GM12865 (cell line): Measurements from ENCODE around the gene ERBIN.

Experiments
- DNase-seq: peaks from one replicate; pipeline ENCODE4 v3.0.0; 2010; ENCODE audit warnings: low read depth
- H3K4me3 ChIP-seq: 2 replicates; pipeline ENCODE4 v1.5.1; 2011; ENCODE audit warnings: mild to moderate bottlenecking, low read depth, low read length, control low read depth
- TF ChIP-seq, protein P1 (sequence below): IDR thresholded peaks from 2 replicates; pipeline ENCODE4 v1.5.1; 2011; ENCODE audit warnings: low read length, control low read depth, low read depth, inconsistent platforms; ENCODE audit not compliant: insufficient read depth; ENCODE audit errors: missing control alignments

Gene ERBIN

GRCh38 chr5:65989158-65989557 lies 62.8 kb downstream of the ERBIN start:
- TF ChIP-seq, protein P1, sequence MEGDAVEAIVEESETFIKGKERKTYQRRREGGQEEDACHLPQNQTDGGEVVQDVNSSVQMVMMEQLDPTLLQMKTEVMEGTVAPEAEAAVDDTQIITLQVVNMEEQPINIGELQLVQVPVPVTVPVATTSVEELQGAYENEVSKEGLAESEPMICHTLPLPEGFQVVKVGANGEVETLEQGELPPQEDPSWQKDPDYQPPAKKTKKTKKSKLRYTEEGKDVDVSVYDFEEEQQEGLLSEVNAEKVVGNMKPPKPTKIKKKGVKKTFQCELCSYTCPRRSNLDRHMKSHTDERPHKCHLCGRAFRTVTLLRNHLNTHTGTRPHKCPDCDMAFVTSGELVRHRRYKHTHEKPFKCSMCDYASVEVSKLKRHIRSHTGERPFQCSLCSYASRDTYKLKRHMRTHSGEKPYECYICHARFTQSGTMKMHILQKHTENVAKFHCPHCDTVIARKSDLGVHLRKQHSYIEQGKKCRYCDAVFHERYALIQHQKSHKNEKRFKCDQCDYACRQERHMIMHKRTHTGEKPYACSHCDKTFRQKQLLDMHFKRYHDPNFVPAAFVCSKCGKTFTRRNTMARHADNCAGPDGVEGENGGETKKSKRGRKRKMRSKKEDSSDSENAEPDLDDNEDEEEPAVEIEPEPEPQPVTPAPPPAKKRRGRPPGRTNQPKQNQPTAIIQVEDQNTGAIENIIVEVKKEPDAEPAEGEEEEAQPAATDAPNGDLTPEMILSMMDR, result no peak
- no peak for DNase-seq
- H3K4me3 ChIP-seq, result no peak overlapping the region

- TF ChIP-seq, protein P1, result no peak
- no peak for DNase-seq
- no peak overlapping the region for H3K4me3 ChIP-seq
These were observed 66.3 kb downstream of the ERBIN start for GRCh38 chr5:65992630-65993029.

- no peak for DNase-seq
- H3K4me3 ChIP-seq, result no peak overlapping the region
- TF ChIP-seq, protein P1, result no peak
These were observed 67.9 kb downstream of the ERBIN start for GRCh38 chr5:65994117-65994786.

DNA sequence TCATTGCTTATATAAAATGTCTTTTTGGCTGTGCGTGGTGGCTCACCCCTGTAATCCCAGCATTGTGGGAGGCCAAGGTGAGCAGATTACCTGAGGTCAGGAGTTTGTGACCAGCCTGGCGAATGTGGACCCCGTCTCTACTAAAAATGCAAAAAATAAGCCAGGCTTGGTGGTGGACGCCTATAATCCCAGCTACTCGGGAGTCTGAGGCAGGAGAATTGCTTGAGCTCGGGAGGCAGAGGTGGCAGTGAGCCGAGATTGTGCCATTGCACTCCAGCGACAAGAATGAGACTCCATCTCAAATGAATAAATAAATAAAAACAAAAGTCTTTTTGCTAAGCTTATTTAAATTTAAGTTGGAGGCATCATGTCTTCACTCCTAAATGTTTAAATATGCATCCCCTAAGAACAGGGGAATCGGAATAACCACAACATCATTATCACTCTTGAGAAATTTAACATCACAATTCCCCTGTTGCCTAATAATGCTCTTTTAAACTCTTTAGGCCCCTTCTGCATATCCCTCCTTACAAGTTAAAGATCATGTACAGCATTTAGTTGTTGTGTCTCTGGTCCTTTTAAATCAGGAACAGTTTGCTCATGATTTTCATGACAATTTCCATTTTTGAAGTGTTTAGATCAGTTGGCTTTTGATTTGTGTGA lies 72.8 kb downstream of the ERBIN start:
- H3K4me3 ChIP-seq, result no peak overlapping the region
- TF ChIP-seq, protein P1, result no peak
- no peak for DNase-seq

DNA sequence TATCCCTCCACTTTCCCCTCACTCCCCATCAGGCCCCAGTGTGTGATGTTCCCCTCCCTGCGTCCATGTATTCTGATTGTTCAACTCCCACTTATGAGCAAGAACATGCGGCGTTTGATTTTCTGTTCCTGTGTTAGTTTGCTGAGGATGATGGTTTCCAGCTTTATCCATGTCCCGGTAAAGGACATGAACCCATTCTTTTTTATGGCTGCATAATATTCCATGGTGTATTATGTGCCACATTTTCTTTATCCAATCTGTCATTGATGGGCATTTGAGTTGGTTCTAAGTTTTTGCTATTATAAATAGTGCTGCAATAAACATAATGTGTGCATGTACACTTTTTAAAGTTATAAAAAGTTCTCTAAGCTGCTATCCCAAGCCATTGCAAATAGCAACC lies 75.6 kb downstream of the ERBIN start:
- no peak for DNase-seq
- no peak overlapping the region for H3K4me3 ChIP-seq
- TF ChIP-seq, protein P1, result no peak

DNA sequence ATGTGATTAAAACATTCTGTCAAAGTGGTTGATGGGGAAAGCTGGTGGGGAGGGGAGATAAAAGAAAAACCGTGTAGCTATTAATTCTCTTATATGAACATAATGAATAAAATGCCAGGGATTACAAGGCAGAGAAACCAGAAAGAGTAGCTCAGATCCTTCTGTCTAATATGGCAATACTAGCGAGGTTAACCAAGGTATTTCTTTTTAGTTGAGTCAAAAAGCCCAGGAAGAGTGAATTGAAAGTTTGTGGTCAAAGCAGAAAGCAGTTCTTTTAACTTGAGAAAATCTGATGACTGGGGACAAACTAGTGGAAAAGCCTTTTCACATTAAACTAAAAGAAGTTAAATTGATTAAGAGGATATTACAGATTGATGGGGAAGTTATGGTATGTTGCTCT lies 76.0 kb downstream of the ERBIN start:
- peak; percentile 32 for DNase-seq
- TF ChIP-seq, protein P1, result no peak
- no peak overlapping the region for H3K4me3 ChIP-seq
